Panc1 (cell line): Measurements from ENCODE around the gene MACC1. TPM values are rescaled to one million over a fixed set of nuclear protein-coding genes. Genes with fewer than 3 reads are reported as not detected.

ENCODE experiments used
- ATAC-seq: fragments of 200-7000 bp; cut with Tn5 transposase; 2 replicates; pipeline ENCODE4 v1.9.1; 2020; ENCODE audit warnings: mild to moderate bottlenecking, moderate library complexity
- BruUV-seq: library from RNA; stranded (reverse); fragments of 400-500 nt; replicated peaks from 2 replicates; lab custom pipeline; 2021; lab: Mats Ljungman, UMichigan
- CTCF ChIA-PET: fragments of 300-600 bp; sonication (Branson Sonifier 250); formaldehyde crosslinking; loops from one replicate; lab custom pipeline; 2022; ENCODE audit warnings: antibody characterized with exemption; lab: Charles Lee
- POLR2A ChIA-PET: fragments of 300-600 bp; sonication (Branson Sonifier 250); formaldehyde crosslinking; loops from one replicate; lab custom pipeline; 2022; ENCODE audit warnings: antibody characterized with exemption; lab: Charles Lee
- DNase-seq: peaks from one replicate; pipeline ENCODE4 v3.0.0-alpha.2; 2010; ENCODE audit warnings: low read depth, low spot score
- H3K27ac ChIP-seq: 2 replicates; pipeline ENCODE4 v1.5.1; 2011; ENCODE audit warnings: mild to moderate bottlenecking, low read length, inconsistent platforms
- H3K27me3 ChIP-seq: fragments of 200-500 bp; sonication (Bioruptor generic); 2 replicates; pipeline ENCODE4 v1.6.0; 2014; ENCODE audit warnings: low read length, inconsistent platforms; ENCODE audit not compliant: control insufficient read depth, insufficient read depth
- H3K36me3 ChIP-seq: fragments of 200-500 bp; sonication (Bioruptor generic); 2 replicates; pipeline ENCODE4 v1.5.1; 2014; ENCODE audit warnings: inconsistent platforms, mild to moderate bottlenecking, low read length, moderate library complexity; ENCODE audit not compliant: control insufficient read depth, insufficient read depth
- H3K4me1 ChIP-seq: 2 replicates; pipeline ENCODE4 v1.5.1; 2011; ENCODE audit warnings: inconsistent platforms, mild to moderate bottlenecking, low read length, moderate library complexity; ENCODE audit not compliant: control insufficient read depth, insufficient read depth
- H3K4me3 ChIP-seq, 2 experiments: 2 replicates each; pipeline ENCODE4 v1.5.1; 2011 to 2012; ENCODE audit warnings: low read depth in 2 of 2, low read length in 2 of 2, mild to moderate bottlenecking in 2 of 2, inconsistent platforms in 1 of 2, moderate library complexity in 1 of 2
- H3K9me3 ChIP-seq: fragments of 200-500 bp; sonication (Bioruptor generic); 2 replicates; pipeline ENCODE4 v1.5.1; 2014; ENCODE audit warnings: low read depth, mild to moderate bottlenecking, inconsistent platforms, low read length, moderate library complexity; ENCODE audit not compliant: control insufficient read depth, insufficient read depth
- POLR2AphosphoS5 ChIP-seq: IDR thresholded peaks from 2 replicates; pipeline ENCODE4 v1.6.1; 2012; ENCODE audit warnings: mild to moderate bottlenecking, low read depth, low read length, moderate library complexity
- SIN3A ChIP-seq: IDR thresholded peaks from 2 replicates; pipeline ENCODE4 v1.6.1; 2012; ENCODE audit warnings: low read depth, mild to moderate bottlenecking, low read length, moderate library complexity, borderline replicate concordance; ENCODE audit not compliant: insufficient read depth
- TCF7L2 ChIP-seq: IDR thresholded peaks from 2 replicates; pipeline ENCODE4 v1.6.1; 2011; ENCODE audit warnings: mild to moderate bottlenecking, low read depth, low read length, inconsistent platforms
- in situ Hi-C: cut with HindIII; loops from 2 replicates; pipeline ENCODE4 v1.10.0; 2016; ENCODE audit warnings: low sequenced_read_pairs, low pct_unique_long_range_greater_than_20kb
- intact Hi-C: fragments of 100-400 bp; cut with micrococcal nuclease; formaldehyde crosslinking; loops from one replicate; pipeline ENCODE4 v1.10.0; 2022; ENCODE audit not compliant: unreplicated experiment
- total RNA-seq: library from RNA; stranded (reverse); gene quantifications from one replicate; pipeline ENCODE4 v1.2.1, GENCODE V29; 2021; ENCODE audit not compliant: unreplicated experiment
- TF ChIP-seq, protein P1 (sequence below), 2 experiments: IDR thresholded peaks; 2 replicates each; pipeline ENCODE4 v1.6.1; 2011 to 2012; ENCODE audit warnings: low read depth in 2 of 2, control low read depth in 1 of 2, low read length in 1 of 2, mild to moderate bottlenecking in 1 of 2, moderate library complexity in 1 of 2; ENCODE audit not compliant: insufficient read depth in 1 of 2
- TF ChIP-seq, protein P2 (sequence below): fragments of 450-650 bp; IDR thresholded peaks from 2 replicates; pipeline ENCODE4 v1.5.1; 2017; ENCODE audit warnings: mild to moderate bottlenecking

MACC1 gene
- total RNA-seq, 1 experiment from 2014 or later = 0.08 TPM

DNA sequence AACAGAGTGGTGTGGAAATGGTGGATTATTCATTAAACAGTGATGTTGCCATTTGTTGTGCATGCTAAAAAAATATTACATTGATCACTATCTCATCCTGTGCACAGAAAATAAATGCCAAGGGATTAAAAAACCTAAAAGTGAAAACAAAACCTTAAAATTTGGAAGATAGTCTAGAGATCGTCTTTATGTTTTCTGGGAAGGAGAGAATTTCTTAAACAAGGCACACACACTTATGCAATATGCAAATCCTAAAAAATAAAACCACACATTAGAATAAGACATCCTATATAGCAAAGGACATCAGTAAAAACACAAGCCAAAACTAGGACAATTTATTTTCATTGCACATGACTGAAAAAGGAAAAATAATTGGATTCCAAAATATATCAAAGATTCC lies 54.5 kb downstream of the MACC1 start:
- ATAC-seq (no peak), DNase-seq (no peak)
- TF ChIP-seq, protein P1, sequence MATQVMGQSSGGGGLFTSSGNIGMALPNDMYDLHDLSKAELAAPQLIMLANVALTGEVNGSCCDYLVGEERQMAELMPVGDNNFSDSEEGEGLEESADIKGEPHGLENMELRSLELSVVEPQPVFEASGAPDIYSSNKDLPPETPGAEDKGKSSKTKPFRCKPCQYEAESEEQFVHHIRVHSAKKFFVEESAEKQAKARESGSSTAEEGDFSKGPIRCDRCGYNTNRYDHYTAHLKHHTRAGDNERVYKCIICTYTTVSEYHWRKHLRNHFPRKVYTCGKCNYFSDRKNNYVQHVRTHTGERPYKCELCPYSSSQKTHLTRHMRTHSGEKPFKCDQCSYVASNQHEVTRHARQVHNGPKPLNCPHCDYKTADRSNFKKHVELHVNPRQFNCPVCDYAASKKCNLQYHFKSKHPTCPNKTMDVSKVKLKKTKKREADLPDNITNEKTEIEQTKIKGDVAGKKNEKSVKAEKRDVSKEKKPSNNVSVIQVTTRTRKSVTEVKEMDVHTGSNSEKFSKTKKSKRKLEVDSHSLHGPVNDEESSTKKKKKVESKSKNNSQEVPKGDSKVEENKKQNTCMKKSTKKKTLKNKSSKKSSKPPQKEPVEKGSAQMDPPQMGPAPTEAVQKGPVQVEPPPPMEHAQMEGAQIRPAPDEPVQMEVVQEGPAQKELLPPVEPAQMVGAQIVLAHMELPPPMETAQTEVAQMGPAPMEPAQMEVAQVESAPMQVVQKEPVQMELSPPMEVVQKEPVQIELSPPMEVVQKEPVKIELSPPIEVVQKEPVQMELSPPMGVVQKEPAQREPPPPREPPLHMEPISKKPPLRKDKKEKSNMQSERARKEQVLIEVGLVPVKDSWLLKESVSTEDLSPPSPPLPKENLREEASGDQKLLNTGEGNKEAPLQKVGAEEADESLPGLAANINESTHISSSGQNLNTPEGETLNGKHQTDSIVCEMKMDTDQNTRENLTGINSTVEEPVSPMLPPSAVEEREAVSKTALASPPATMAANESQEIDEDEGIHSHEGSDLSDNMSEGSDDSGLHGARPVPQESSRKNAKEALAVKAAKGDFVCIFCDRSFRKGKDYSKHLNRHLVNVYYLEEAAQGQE (IDR thresholded peaks at IDR 0.05; ENCODE audit: insufficient read depth in 1 of 2, low read depth in 2 of 2, low read length in 1 of 2) = no peak
- TF ChIP-seq TCF7L2 (no peak), SIN3A (no peak), POLR2AphosphoS5 (no peak)
- TF ChIP-seq, protein P2, sequence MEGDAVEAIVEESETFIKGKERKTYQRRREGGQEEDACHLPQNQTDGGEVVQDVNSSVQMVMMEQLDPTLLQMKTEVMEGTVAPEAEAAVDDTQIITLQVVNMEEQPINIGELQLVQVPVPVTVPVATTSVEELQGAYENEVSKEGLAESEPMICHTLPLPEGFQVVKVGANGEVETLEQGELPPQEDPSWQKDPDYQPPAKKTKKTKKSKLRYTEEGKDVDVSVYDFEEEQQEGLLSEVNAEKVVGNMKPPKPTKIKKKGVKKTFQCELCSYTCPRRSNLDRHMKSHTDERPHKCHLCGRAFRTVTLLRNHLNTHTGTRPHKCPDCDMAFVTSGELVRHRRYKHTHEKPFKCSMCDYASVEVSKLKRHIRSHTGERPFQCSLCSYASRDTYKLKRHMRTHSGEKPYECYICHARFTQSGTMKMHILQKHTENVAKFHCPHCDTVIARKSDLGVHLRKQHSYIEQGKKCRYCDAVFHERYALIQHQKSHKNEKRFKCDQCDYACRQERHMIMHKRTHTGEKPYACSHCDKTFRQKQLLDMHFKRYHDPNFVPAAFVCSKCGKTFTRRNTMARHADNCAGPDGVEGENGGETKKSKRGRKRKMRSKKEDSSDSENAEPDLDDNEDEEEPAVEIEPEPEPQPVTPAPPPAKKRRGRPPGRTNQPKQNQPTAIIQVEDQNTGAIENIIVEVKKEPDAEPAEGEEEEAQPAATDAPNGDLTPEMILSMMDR = no peak
- Histone ChIP-seq H3K27ac (no peak overlapping the region), H3K4me3 (no peak overlapping the region), H3K27me3 (no peaks in the 10 kb centered on the region), H3K4me1 (no peaks in the 10 kb centered on the region), H3K9me3 (no peaks in the 10 kb centered on the region), H3K36me3 (no peaks in the 10 kb centered on the region)
- intact Hi-C loops = no loop called here
- ChIA-PET POLR2A (no interaction called here), CTCF (no interaction called here)
- in situ Hi-C loops = no loop called here
- BruUV-seq = no TSS peak

- ChIA-PET POLR2A (no interaction called here), CTCF (no interaction called here)
- Histone ChIP-seq H3K4me3 (no peak overlapping the region), H3K27me3 (no peaks in the 10 kb centered on the region), H3K36me3 (no peaks in the 10 kb centered on the region), H3K9me3 (no peaks in the 10 kb centered on the region), H3K4me1 (no peaks in the 10 kb centered on the region), H3K27ac (no peak overlapping the region)
- TF ChIP-seq, protein P1 (IDR thresholded peaks at IDR 0.05; ENCODE audit: insufficient read depth in 1 of 2, low read depth in 2 of 2, low read length in 1 of 2) = no peak
- TF ChIP-seq SIN3A (no peak), TCF7L2 (no peak), POLR2AphosphoS5 (no peak)
- TF ChIP-seq, protein P2 = no peak
- no peak for DNase-seq
- intact Hi-C loops = loop anchor here (10.0 kb wide), 1 partner anchor 56 kb away; the partner anchor contains the start of gene MACC1
- ATAC-seq = no peak
- BruUV-seq = no TSS peak
- in situ Hi-C loops = no loop called here
Measured at GRCh38 chr7:20159226-20159747, 57.9 kb downstream of the MACC1 start.
